SK-N-MC (cell line): ENCODE data around the gene FRMD6.
A peak's percentile ranks its signal among the peaks of the same experiment; 100 is the strongest.

ENCODE experiments used
- DNase-seq: peaks from one replicate; pipeline ENCODE4 v3.0.0-alpha.2; 2011; ENCODE audit warnings: low read depth, low spot score
- H3K27ac ChIP-seq: fragments of 200-600 bp; sonication (generic); 2 replicates; pipeline ENCODE4 v1.5.1; 2016; ENCODE audit warnings: mixed run types
- H3K36me3 ChIP-seq: fragments of 200-600 bp; sonication (generic); 2 replicates; pipeline ENCODE4 v1.6.1; 2017; ENCODE audit warnings: antibody characterized with exemption, low read length, mixed read lengths; ENCODE audit not compliant: insufficient read depth
- H3K4me3 ChIP-seq: fragments of 200-600 bp; sonication (generic); 2 replicates; pipeline ENCODE4 v1.5.1; 2016
- H3K9ac ChIP-seq: fragments of 200-600 bp; sonication (generic); 2 replicates; pipeline ENCODE4 v1.8.0; 2017; ENCODE audit warnings: mixed run types, mixed read lengths; ENCODE audit not compliant: insufficient read length
- H3K9me3 ChIP-seq: fragments of 200-600 bp; sonication (generic); 2 replicates; pipeline ENCODE4 v1.6.1; 2017; ENCODE audit warnings: low read depth, mild to moderate bottlenecking, antibody characterized with exemption, low read length, moderate library complexity, mixed read lengths
- EZH2 ChIP-seq: fragments of 200-600 bp; sonication (generic); IDR thresholded peaks from one replicate; pipeline ENCODE4 v1.6.1; 2017; ENCODE audit warnings: antibody characterized with exemption
- FOXP2 ChIP-seq: optimal IDR thresholded peaks from 2 replicates; pipeline ENCODE3; 2011; ENCODE audit warnings: mild to moderate bottlenecking, moderate library complexity; ENCODE audit not compliant: insufficient read depth; ENCODE audit errors: extremely low read length, control extremely low read depth
- POLR2AphosphoS5 ChIP-seq: IDR thresholded peaks from 2 replicates; pipeline ENCODE4 v1.6.1; 2012; ENCODE audit warnings: mild to moderate bottlenecking, low read depth, low read length, borderline replicate concordance

FRMD6 gene

DNA sequence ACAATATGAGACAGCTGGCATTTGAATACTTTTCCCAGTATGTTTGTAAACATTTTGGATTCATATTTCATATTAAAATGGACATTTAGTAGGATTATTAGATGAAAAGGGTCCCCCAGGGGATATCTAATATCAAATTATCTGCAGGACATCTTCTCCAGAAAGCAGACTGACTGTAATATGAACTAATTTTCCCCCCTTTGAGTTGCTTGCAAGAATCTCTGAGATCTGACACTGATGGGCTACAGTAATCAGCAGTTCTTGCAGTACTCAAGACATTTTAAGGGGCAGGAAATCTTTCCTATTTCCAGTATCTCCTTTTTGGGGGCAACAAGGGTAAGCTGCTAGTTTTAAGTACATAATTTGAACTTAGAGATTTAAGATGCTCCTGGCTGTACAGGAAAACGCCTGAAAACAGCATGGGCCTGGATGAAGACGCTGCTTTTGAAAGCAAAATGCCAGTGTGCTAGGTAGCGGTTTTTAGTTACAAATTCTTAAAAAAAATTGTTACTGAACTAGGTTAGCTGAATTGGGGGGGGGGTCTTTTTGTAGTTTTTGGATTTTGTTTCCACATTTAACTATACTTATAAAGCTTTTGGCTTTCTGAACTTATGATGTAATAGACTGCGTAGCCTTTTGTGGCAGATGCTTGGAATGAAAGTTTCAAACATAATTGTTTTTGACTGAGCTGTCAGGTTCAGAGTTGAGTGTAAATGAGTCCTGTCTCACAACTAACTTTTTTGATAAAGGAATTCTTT lies 2.2 kb downstream of the FRMD6 start:
- Histone ChIP-seq H3K27ac (peak overlapping the region; percentile 97), H3K4me3 (peak overlapping the region; percentile 95), H3K9ac (peak overlapping the region; percentile 86), H3K36me3 (no peaks in the 10 kb centered on the region), H3K9me3 (no peaks in the 10 kb centered on the region)
- no peak for DNase-seq
- TF ChIP-seq EZH2 = no peak
- TF ChIP-seq FOXP2 = no peak
- TF ChIP-seq POLR2AphosphoS5 = no peak

GRCh38 chr14:51654533-51654845 lies 2.8 kb downstream of the FRMD6 start:
- no peak for DNase-seq
- peak overlapping the region; percentile 97 for H3K27ac ChIP-seq
- peaks cover 1% of the 10 kb centered on the region; the same call in 1 of the 2 replicates for H3K36me3 ChIP-seq
- TF ChIP-seq POLR2AphosphoS5 (peak; percentile 34; the same call in 1 of the 2 replicates), EZH2 (no peak), FOXP2 (no peak)
- peak overlapping the region; percentile 95 for H3K4me3 ChIP-seq
- no peaks in the 10 kb centered on the region for H3K9me3 ChIP-seq
- H3K9ac ChIP-seq = peak overlapping the region; percentile 86

- TF ChIP-seq FOXP2 (no peak), EZH2 (no peak), POLR2AphosphoS5 (no peak)
- Histone ChIP-seq H3K9ac (peak overlapping the region; percentile 76), H3K4me3 (peak overlapping the region; percentile 70), H3K9me3 (no peaks in the 10 kb centered on the region), H3K36me3 (peaks cover 18% of the 10 kb centered on the region), H3K27ac (peak overlapping the region; percentile 93)
- no peak for DNase-seq
Observed at GRCh38 chr14:51657762-51658161, 6.1 kb downstream of the FRMD6 start.

- peak; percentile 96 for DNase-seq
- Histone ChIP-seq H3K27ac (peak overlapping the region; percentile 93), H3K36me3 (peaks cover 24% of the 10 kb centered on the region), H3K9me3 (no peaks in the 10 kb centered on the region), H3K4me3 (peak overlapping the region; percentile 70), H3K9ac (peak overlapping the region; percentile 76)
- TF ChIP-seq FOXP2 = no peak
- TF ChIP-seq POLR2AphosphoS5 = peak; percentile 36; the same call in 1 of the 2 replicates
Observed at GRCh38 chr14:51658441-51659173, 6.9 kb downstream of the FRMD6 start.

DNA sequence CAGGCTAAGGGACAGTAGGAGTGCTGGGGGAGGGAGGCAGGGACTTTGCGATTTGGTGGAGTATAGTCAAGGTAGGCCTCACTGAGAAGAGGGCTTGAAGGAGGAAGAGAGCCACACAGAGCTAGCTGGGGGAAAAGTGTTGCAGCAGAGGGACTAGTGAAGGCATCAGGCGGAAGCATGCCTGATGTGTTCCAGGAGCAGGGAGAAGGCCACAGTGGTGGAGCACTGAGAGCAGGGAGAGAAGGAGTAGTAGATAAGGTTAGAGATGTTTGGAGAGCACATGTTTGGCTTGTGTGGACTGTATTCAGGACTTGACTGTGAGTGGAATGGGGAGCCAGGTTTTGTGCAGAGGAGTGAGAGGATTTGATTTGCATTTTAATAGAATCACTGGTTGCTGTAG lies 9.0 kb downstream of the FRMD6 start:
- Histone ChIP-seq H3K9ac (no peak overlapping the region), H3K27ac (no peak overlapping the region), H3K9me3 (0 out of 2 replicates have a peak, but pooled peaks cover 7% of the 10 kb centered on the region), H3K36me3 (peaks cover 38% of the 10 kb centered on the region), H3K4me3 (no peak overlapping the region)
- TF ChIP-seq FOXP2 (no peak), POLR2AphosphoS5 (no peak), EZH2 (no peak)
- DNase-seq = no peak

GRCh38 chr14:51661504-51661903 lies 9.8 kb downstream of the FRMD6 start:
- DNase-seq = no peak
- Histone ChIP-seq H3K27ac (no peak overlapping the region), H3K4me3 (no peak overlapping the region), H3K36me3 (peaks cover 44% of the 10 kb centered on the region), H3K9me3 (0 out of 2 replicates have a peak, but pooled peaks cover 7% of the 10 kb centered on the region), H3K9ac (no peak overlapping the region)
- TF ChIP-seq POLR2AphosphoS5 (no peak), EZH2 (no peak), FOXP2 (no peak)

DNA sequence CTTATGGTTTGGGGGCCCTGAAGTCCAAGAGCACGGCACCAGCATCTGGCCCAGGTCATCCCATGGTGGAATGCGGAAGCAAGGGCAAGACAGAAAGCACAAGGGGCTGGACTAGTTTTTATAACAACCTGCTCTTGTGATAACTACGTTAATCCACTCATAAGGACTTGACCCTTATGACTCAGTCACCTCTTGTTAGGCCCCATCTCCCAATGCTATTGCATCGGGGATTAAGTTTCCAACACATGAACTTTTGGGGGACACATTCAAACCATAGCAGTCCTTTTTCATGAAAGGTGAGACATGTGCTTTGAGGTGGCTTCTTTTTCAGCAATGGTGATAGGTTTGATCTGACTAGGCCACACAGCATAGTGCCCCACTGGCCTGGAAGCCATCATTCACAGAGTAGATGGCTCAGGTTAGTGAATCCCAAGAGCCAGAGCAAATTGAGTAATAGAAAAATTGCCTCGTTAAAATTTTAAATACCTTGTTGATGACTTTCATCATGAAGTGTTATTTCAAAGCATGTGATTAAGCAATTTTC lies 12.1 kb downstream of the FRMD6 start:
- TF ChIP-seq EZH2 = no peak
- TF ChIP-seq POLR2AphosphoS5 = no peak
- TF ChIP-seq FOXP2 = no peak
- DNase-seq = no peak
- no peak overlapping the region for H3K9ac ChIP-seq
- H3K36me3 ChIP-seq = peaks cover 51% of the 10 kb centered on the region
- 0 out of 2 replicates have a peak, but pooled peaks cover 7% of the 10 kb centered on the region for H3K9me3 ChIP-seq
- H3K27ac ChIP-seq = no peak overlapping the region
- no peak overlapping the region for H3K4me3 ChIP-seq

DNA sequence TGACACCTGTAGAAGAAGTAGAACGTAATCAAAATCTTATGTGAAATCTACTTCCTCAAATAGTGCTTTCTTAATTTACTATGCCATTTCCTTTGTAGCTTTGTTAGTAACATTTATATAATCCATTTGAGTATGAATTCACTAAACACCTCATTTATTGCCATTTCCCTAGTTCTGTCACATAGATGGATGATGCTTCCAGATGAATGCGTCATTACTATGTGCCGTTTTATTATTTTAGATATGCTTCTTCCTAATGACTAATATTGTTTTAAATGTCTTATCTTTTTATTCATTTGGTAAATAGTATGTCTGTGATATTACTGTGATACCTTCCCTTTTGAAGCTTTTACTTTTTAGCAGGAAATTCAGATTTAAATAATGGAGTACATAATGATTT lies 14.4 kb downstream of the FRMD6 start:
- Histone ChIP-seq H3K9me3 (0 out of 2 replicates have a peak, but pooled peaks cover 7% of the 10 kb centered on the region), H3K4me3 (no peak overlapping the region), H3K36me3 (peaks cover 46% of the 10 kb centered on the region), H3K9ac (no peak overlapping the region), H3K27ac (no peak overlapping the region)
- no peak for DNase-seq
- TF ChIP-seq FOXP2 = no peak

GRCh38 chr14:51666826-51667225 lies 15.1 kb downstream of the FRMD6 start:
- H3K36me3 ChIP-seq = peaks cover 45% of the 10 kb centered on the region
- H3K9ac ChIP-seq = no peak overlapping the region
- no peak overlapping the region for H3K27ac ChIP-seq
- H3K4me3 ChIP-seq = no peak overlapping the region
- no peak for DNase-seq
- H3K9me3 ChIP-seq = 0 out of 2 replicates have a peak, but pooled peaks cover 7% of the 10 kb centered on the region
- no peak for TF ChIP-seq EZH2
- no peak for TF ChIP-seq FOXP2
- TF ChIP-seq POLR2AphosphoS5 = no peak
